Esophagus muscularis mucosa (tissue), 4 donors: Measurements from ENCODE around the gene TBPL2. TPM values are rescaled to one million over a fixed set of nuclear protein-coding genes. Genes with fewer than 3 reads are reported as not detected.

Experiments used
- DNase-seq: peaks from one replicate; pipeline ENCODE4 v3.0.0-alpha.2; 2017; ENCODE audit errors: extremely low spot score
- H3K27ac ChIP-seq, 4 donors: fragments of 200-600 bp; sonication (generic); replicated peaks in 1 of 4; 1 replicate in 3 of 4; 2 replicates in 1 of 4; pipeline ENCODE4 v1.5.1; 2016 to 2019; ENCODE audit warnings: mild to moderate bottlenecking in 1 of 4
- H3K27me3 ChIP-seq, 4 donors: fragments of 200-600 bp; sonication (generic); one replicate each; pipeline versions ENCODE4 v1.5.1 to v1.6.0; 2016 to 2019
- H3K36me3 ChIP-seq, 4 donors: fragments of 200-600 bp; sonication (generic); one replicate each; pipeline ENCODE4 v1.5.1; 2016 to 2019
- H3K4me1 ChIP-seq, 4 donors: fragments of 200-600 bp; sonication (generic); one replicate each; pipeline ENCODE4 v1.5.1; 2016 to 2019
- H3K4me3 ChIP-seq, 4 donors: fragments of 200-600 bp; sonication (generic); 1 replicate in 2 of 4; 2 replicates in 2 of 4; pipeline ENCODE4 v1.5.1; 2016 to 2019; ENCODE audit warnings: mild to moderate bottlenecking in 4 of 4, moderate library complexity in 1 of 4
- H3K9me3 ChIP-seq, 4 donors: fragments of 200-600 bp; sonication (generic); 1 replicate in 3 of 4; 2 replicates in 1 of 4; pipeline ENCODE4 v1.5.1; 2016 to 2019
- CTCF ChIP-seq, 3 experiments: fragments of 200-600 bp in 2 of 3; fragments of 450-650 bp in 1 of 3; sonication (generic) in 2 of 3; IDR thresholded peaks; one replicate each; pipeline ENCODE4 v1.5.1; 2017 to 2019; ENCODE audit warnings: antibody characterized with exemption in 3 of 3, mild to moderate bottlenecking in 2 of 3, moderate library complexity in 1 of 3
- EP300 ChIP-seq: sonication (generic); formaldehyde crosslinking; IDR thresholded peaks from one replicate; pipeline ENCODE4 v1.6.1; 2017; ENCODE audit warnings: antibody characterized with exemption
- POLR2A ChIP-seq: fragments of 450-650 bp; IDR thresholded peaks from one replicate; pipeline ENCODE4 v1.6.1; 2017; ENCODE audit warnings: antibody characterized with exemption, moderate library complexity, mild to moderate bottlenecking, low read depth
- POLR2AphosphoS5 ChIP-seq, 2 donors: sonication (generic); formaldehyde crosslinking; IDR thresholded peaks; one replicate each; pipeline ENCODE4 v1.6.1; 2017; ENCODE audit warnings: antibody characterized with exemption in 2 of 2
- WGBS: methylation state at CpG from one replicate; pipeline ENCODE4 v1.1.5; 2018; 5-methylcytosine and 5-hydroxymethylcytosine counted together
- intact Hi-C: fragments of 100-400 bp; cut with DNase I; formaldehyde crosslinking; loops from one replicate; pipeline ENCODE4 v1.15.1; 2023
- total RNA-seq, 4 donors: library from RNA; depleted of rRNA; stranded (reverse); fragments of >200 nt; gene quantifications; one replicate each; pipeline versions ENCODE4 v1.1.0 to v1.2.1, GENCODE V29; 2016

TBPL2 gene
- total RNA-seq, 4 donors from 2014 or later: not detected

DNA sequence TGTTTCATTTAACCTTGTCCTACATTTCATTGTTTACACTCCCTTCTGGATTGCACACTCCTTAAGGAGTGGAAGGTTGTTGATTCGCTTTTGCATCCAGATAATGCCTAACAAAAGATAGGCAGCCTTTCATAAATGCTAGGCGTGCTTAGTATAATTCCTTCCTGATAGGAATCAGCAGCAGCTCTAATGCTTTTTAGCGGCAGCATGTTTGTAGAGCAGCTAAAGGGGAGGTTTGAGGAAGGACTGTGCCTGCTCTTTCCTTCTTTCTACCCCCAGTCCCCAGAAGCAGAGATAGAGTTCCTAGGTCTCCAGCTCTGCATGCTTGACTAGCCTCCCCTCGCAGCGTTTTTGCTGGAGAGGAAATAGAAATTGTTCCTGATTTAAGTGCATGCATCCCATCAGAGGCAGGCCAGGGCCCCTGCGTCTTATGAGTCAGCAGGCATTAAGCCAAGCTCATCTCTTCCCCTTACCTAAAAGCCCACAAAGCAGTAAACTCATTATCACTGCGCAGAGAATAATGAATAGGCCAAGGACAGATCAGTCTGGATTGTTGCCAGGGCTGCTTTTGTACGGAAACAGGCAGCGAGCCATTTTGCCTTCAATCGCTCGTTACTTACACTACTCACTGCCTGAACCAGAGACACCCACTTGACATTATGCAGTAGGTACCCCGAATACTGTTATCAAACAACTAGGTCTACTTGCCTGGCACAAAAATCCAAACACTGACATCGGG, 14.0 kb upstream of the TBPL2 start:
- H3K4me1 ChIP-seq: peaks cover 11 to 19% (median 17%) of the 10 kb centered on the region in 4 donors
- no peaks in the 10 kb centered on the region for H3K27me3 ChIP-seq
- no peak overlapping the region for H3K4me3 ChIP-seq
- DNase-seq: peak; percentile 91
- intact Hi-C loops: no loop called here
- TF ChIP-seq POLR2AphosphoS5 (IDR thresholded peaks at IDR 0.05) (no peak), CTCF (IDR thresholded peaks at IDR 0.05) (no peak), POLR2A (no peak), EP300 (no peak)
- H3K36me3 ChIP-seq: no peaks in the 10 kb centered on the region
- no peaks in the 10 kb centered on the region for H3K9me3 ChIP-seq
- WGBS: 28% methylated on average over 13 of the region's 13 CpGs
- H3K27ac ChIP-seq: peak overlapping the region in 1 of 4 donors; percentile 50

DNA sequence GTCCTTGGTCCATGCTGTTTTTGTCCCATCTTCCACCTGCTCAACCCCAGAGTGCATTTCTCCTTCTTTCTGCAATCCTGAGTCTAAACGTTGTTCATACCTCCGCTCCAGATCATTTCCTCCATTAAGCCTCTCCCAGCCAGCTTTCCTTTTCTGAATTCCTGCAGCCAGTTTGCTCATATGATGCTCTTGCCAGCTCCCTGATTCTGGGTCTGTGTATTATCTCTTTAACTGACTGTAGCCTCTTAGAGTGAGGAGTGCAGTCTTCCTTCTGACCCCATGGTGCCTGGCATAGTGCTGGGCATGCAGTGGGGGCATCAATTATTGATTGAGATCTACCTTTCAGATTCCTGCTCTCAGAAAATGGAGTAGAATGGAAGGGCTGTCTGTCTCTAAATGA, 11.5 kb upstream of the TBPL2 start:
- Histone ChIP-seq H3K36me3 (no peaks in the 10 kb centered on the region), H3K4me3 (no peak overlapping the region), H3K4me1 (peaks cover 19 to 29% (median 24%) of the 10 kb centered on the region in 4 donors), H3K27ac (no peak overlapping the region), H3K9me3 (no peaks in the 10 kb centered on the region), H3K27me3 (no peaks in the 10 kb centered on the region)
- DNase-seq: peak; percentile 70
- TF ChIP-seq POLR2AphosphoS5 (IDR thresholded peaks at IDR 0.05) (no peak), EP300 (no peak), CTCF (IDR thresholded peaks at IDR 0.05) (no peak), POLR2A (no peak)
- intact Hi-C loops: no loop called here
- WGBS: 71% methylated on average over 2 of the region's 2 CpGs

DNA sequence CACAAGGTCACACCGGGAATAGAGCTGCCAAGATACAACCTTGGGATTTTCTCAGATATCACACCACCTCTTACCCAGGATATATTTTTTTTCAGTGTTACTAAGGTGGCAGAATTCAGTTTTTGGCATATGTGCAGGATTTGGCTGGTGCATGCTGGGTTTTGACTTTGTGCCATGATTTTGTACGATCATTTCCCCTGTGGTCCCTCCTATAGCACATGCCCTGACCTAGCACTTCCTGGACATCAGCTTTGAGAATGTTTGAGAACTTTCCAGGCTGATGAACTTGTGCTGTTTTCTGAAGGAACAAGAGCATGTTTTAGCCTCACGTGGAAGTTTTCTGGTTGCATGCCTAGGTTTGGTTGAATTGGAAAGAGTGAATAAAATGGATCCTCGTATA, 11.0 kb upstream of the TBPL2 start:
- WGBS: 54% methylated on average over 4 of the region's 4 CpGs
- peak in 1 of 2 donors; percentile 39 for TF ChIP-seq POLR2AphosphoS5 (IDR thresholded peaks at IDR 0.05)
- no peak for TF ChIP-seq EP300
- DNase-seq: peak; percentile 42
- Histone ChIP-seq H3K9me3 (no peaks in the 10 kb centered on the region), H3K36me3 (no peaks in the 10 kb centered on the region), H3K27me3 (no peaks in the 10 kb centered on the region), H3K27ac (no peak overlapping the region), H3K4me1 (peaks cover 19 to 34% (median 25%) of the 10 kb centered on the region in 4 donors), H3K4me3 (no peak overlapping the region)
- intact Hi-C loops: no loop called here

DNA sequence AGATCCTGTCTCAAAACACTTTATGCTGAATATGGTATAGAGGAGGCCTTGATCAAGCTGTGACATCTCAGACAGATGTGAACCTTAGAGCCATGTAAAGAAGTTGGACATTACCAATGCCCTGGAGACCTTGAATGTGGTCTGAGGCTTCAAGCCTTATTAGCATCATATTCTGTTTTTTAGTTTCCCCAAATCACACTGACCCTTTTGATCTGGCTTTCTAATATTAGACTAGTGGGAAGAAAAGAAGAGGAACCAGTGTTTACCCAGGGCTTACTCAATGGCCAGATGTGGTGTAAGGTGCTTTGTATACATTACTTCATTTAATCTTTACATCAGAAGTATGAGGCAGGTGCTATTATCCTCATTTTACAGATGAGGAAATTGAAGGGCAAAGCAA, 10.6 kb upstream of the TBPL2 start:
- Histone ChIP-seq H3K4me3 (no peak overlapping the region), H3K4me1 (peaks cover 23 to 36% (median 27%) of the 10 kb centered on the region in 4 donors), H3K36me3 (no peaks in the 10 kb centered on the region), H3K27ac (no peak overlapping the region), H3K27me3 (no peaks in the 10 kb centered on the region), H3K9me3 (no peaks in the 10 kb centered on the region)
- no peak for TF ChIP-seq CTCF (IDR thresholded peaks at IDR 0.05)
- TF ChIP-seq EP300: no peak
- TF ChIP-seq POLR2AphosphoS5 (IDR thresholded peaks at IDR 0.05): no peak
- TF ChIP-seq POLR2A: no peak
- no peak for DNase-seq
- intact Hi-C loops: no loop called here

DNA sequence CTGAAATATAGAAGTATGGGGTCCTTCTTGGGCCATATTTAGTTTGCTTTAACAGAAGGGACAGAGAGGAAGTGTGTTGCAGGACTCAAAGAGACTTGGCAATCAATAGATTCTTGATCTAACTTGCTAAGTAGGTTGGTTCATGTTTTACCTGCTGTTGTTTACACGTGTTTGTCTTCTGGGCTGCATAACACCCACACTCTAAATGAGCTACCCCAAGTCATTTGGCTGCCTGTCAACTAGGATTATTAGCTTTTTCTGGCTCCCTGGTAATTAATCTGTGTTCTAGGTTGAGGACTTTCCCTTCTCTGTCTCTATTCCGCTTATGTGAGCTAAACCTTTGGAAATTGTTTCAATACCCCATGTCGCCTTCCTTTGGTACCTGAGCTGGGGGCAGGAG, 10.1 kb upstream of the TBPL2 start:
- H3K9me3 ChIP-seq: no peaks in the 10 kb centered on the region
- WGBS: 84% methylated on average over 3 of the region's 3 CpGs
- no peaks in the 10 kb centered on the region for H3K36me3 ChIP-seq
- H3K4me1 ChIP-seq: peaks cover 23 to 36% (median 27%) of the 10 kb centered on the region in 4 donors
- TF ChIP-seq CTCF (IDR thresholded peaks at IDR 0.05) (no peak), EP300 (no peak), POLR2AphosphoS5 (IDR thresholded peaks at IDR 0.05) (no peak), POLR2A (no peak)
- H3K4me3 ChIP-seq: no peak overlapping the region
- intact Hi-C loops: no loop called here
- H3K27ac ChIP-seq: no peak overlapping the region
- no peak for DNase-seq
- H3K27me3 ChIP-seq: no peaks in the 10 kb centered on the region
